Measurements from ENCODE around the gene RFESD. TPM values are rescaled to one million over a fixed set of nuclear protein-coding genes. Genes with fewer than 3 reads are reported as not detected.

The RFESD gene
- total and polyA plus RNA-seq, 2 of the 8 experiments (the other 6 are each of a cell fraction or from before 2014, with no cell fraction given): 1.7 to 2.0 TPM

- no peak for TF ChIP-seq ZNF274 (IDR thresholded peaks at IDR 0.05; ENCODE audit: borderline replicate concordance, extremely low read depth, low read length)
- TF ChIP-seq BACH1 (IDR thresholded peaks at IDR 0.05; ENCODE audit: low read length): no peak
- no peak for TF ChIP-seq RBBP5 (IDR thresholded peaks at IDR 0.05; ENCODE audit: borderline replicate concordance, low read depth, low read length)
- no peak for TF ChIP-seq CEBPB (IDR thresholded peaks at IDR 0.05; ENCODE audit: low read depth, low read length)
- TF ChIP-seq TAF1 (IDR thresholded peaks at IDR 0.05; ENCODE audit: low read depth, low read length): no peak
- no peak for TF ChIP-seq SP1 (IDR thresholded peaks at IDR 0.05; ENCODE audit: low read depth, low read length)
- TF ChIP-seq MAX (IDR thresholded peaks at IDR 0.05): no peak
These were observed 27.5 kb upstream of the RFESD start (continued) for GRCh38 chr5:95619096-95619495.

Data from H1 (cell line).